H9 (cell line): ENCODE measurements around the gene SPC24. TPM values are rescaled to one million over a fixed set of nuclear protein-coding genes. Genes with fewer than 3 reads are reported as not detected.

Experiments used
- DNase-seq: peaks from one replicate; pipeline ENCODE4 v3.0.0-alpha.2; 2017
- H2AFZ ChIP-seq: one replicate; pipeline ENCODE4 v1.6.1; 2013; ENCODE audit warnings: mild to moderate bottlenecking, low read length, control low read depth, moderate library complexity
- H2AK5ac ChIP-seq: 2 replicates; pipeline ENCODE4 v1.6.1; 2013; ENCODE audit warnings: low read length, control low read depth, mixed read lengths; ENCODE audit not compliant: insufficient read length
- H2BK120ac ChIP-seq: one replicate; pipeline ENCODE4 v1.6.1; 2013; ENCODE audit warnings: low read depth, mild to moderate bottlenecking, low read length, control low read depth, inconsistent platforms; ENCODE audit not compliant: poor library complexity, severe bottlenecking
- H2BK12ac ChIP-seq: 2 replicates; pipeline ENCODE4 v1.6.1; 2013; ENCODE audit warnings: low read length, control low read depth, mixed read lengths, low read depth; ENCODE audit not compliant: insufficient read length
- H2BK15ac ChIP-seq: 2 replicates; pipeline ENCODE4 v1.6.1; 2013; ENCODE audit warnings: low read depth, low read length, control low read depth
- H2BK20ac ChIP-seq: one replicate; pipeline ENCODE4 v1.6.1; 2013; ENCODE audit warnings: low read depth, mild to moderate bottlenecking, low read length, control low read depth, inconsistent platforms; ENCODE audit not compliant: poor library complexity, severe bottlenecking
- H2BK5ac ChIP-seq: 2 replicates; pipeline ENCODE4 v1.6.1; 2013; ENCODE audit warnings: low read length, control low read depth, mixed read lengths; ENCODE audit not compliant: insufficient read length
- H3K14ac ChIP-seq: 2 replicates; pipeline ENCODE4 v1.6.1; 2013; ENCODE audit warnings: low read length, control low read depth; ENCODE audit not compliant: insufficient read depth
- H3K18ac ChIP-seq: 2 replicates; pipeline ENCODE4 v1.6.1; 2013; ENCODE audit warnings: low read depth, mild to moderate bottlenecking, mixed read lengths, low read length, control low read depth; ENCODE audit not compliant: insufficient read length
- H3K23ac ChIP-seq: 2 replicates; pipeline ENCODE4 v1.6.1; 2013; ENCODE audit warnings: low read length, control low read depth, mixed read lengths, low read depth; ENCODE audit not compliant: insufficient read length
- H3K23me2 ChIP-seq: 2 replicates; pipeline ENCODE4 v1.6.1; 2013; ENCODE audit warnings: low read depth, mild to moderate bottlenecking, mixed read lengths, low read length, control low read depth; ENCODE audit not compliant: insufficient read length, poor library complexity, severe bottlenecking
- H3K27ac ChIP-seq: 2 replicates; pipeline ENCODE4 v1.5.1; 2013; ENCODE audit warnings: low read length, control low read depth, mixed read lengths, low read depth; ENCODE audit not compliant: insufficient read length
- H3K27me3 ChIP-seq: 2 replicates; pipeline ENCODE4 v1.6.1; 2013; ENCODE audit warnings: low read length, control low read depth, inconsistent platforms; ENCODE audit not compliant: insufficient read depth
- H3K4ac ChIP-seq: 2 replicates; pipeline ENCODE4 v1.6.1; 2013; ENCODE audit warnings: low read depth, mild to moderate bottlenecking, control low read depth, inconsistent platforms, low read length, moderate library complexity
- H3K4me1 ChIP-seq: 2 replicates; pipeline ENCODE4 v1.6.1; 2013; ENCODE audit warnings: low read length, control low read depth, inconsistent platforms; ENCODE audit not compliant: insufficient read depth
- H3K4me2 ChIP-seq: 2 replicates; pipeline ENCODE4 v1.6.1; 2013; ENCODE audit warnings: low read length, control low read depth, mixed read lengths; ENCODE audit not compliant: insufficient read length, insufficient read depth
- H3K56ac ChIP-seq: 2 replicates; pipeline ENCODE4 v1.6.1; 2013; ENCODE audit warnings: low read depth, mild to moderate bottlenecking, mixed read lengths, low read length, control low read depth; ENCODE audit not compliant: insufficient read length
- H3K79me1 ChIP-seq: 2 replicates; pipeline ENCODE4 v1.6.1; 2013; ENCODE audit warnings: low read depth, mild to moderate bottlenecking, moderate library complexity, low read length, control low read depth, inconsistent platforms; ENCODE audit not compliant: insufficient read depth, poor library complexity, severe bottlenecking
- H3K79me2 ChIP-seq: 2 replicates; pipeline ENCODE4 v1.6.1; 2013; ENCODE audit warnings: low read length, control low read depth, inconsistent platforms; ENCODE audit not compliant: insufficient read depth
- H3K9ac ChIP-seq: 2 replicates; pipeline ENCODE4 v1.6.1; 2013; ENCODE audit warnings: low read length, control low read depth, mixed read lengths; ENCODE audit not compliant: insufficient read length; ENCODE audit errors: extremely low read depth
- H3K9me3 ChIP-seq: one replicate; pipeline ENCODE4 v1.6.1; 2013; ENCODE audit warnings: low read depth, low read length, inconsistent platforms; ENCODE audit not compliant: control insufficient read depth
- H3T11ph ChIP-seq: one replicate; pipeline ENCODE4 v1.6.1; 2013; ENCODE audit warnings: mild to moderate bottlenecking, low read length, control low read depth, inconsistent platforms
- H4K20me1 ChIP-seq: one replicate; pipeline ENCODE4 v1.6.1; 2013; ENCODE audit not compliant: control insufficient read depth, insufficient read length, insufficient read depth
- H4K5ac ChIP-seq: 2 replicates; pipeline ENCODE4 v1.6.1; 2013; ENCODE audit warnings: low read depth, mild to moderate bottlenecking, mixed read lengths, low read length, control low read depth; ENCODE audit not compliant: insufficient read length
- H4K8ac ChIP-seq: replicated peaks from 2 replicates; pipeline ENCODE4 v1.6.1; 2013; ENCODE audit warnings: low read length, control low read depth, mixed read lengths, low read depth; ENCODE audit not compliant: insufficient read length
- H4K91ac ChIP-seq: 2 replicates; pipeline ENCODE4 v1.6.1; 2013; ENCODE audit warnings: low read depth, mild to moderate bottlenecking, moderate library complexity, mixed read lengths, low read length, control low read depth; ENCODE audit not compliant: insufficient read length
- H3K27ac Mint-ChIP-seq, 3 experiments: 2 replicates in 2 of 3; 3 replicates in 1 of 3; pipeline ENCODE4 v1.8.0; 2020 to 2021; ENCODE audit warnings: mixed read lengths in 3 of 3, mild to moderate bottlenecking in 1 of 3, moderate library complexity in 1 of 3
- H3K27me3 Mint-ChIP-seq: 2 replicates; pipeline ENCODE4 v1.8.0; 2021; ENCODE audit warnings: low read depth, mild to moderate bottlenecking, moderate library complexity, mixed read lengths
- H3K36me3 Mint-ChIP-seq, 3 experiments: 2 replicates in 2 of 3; 3 replicates in 1 of 3; pipeline ENCODE4 v1.8.0; 2020 to 2021; ENCODE audit warnings: low read depth in 3 of 3, mixed read lengths in 3 of 3; ENCODE audit not compliant: insufficient read depth in 1 of 3
- H3K4me1 Mint-ChIP-seq, 2 experiments: 2 replicates each; pipeline ENCODE4 v1.8.0; 2020; ENCODE audit warnings: mixed read lengths in 2 of 2
- H3K4me3 Mint-ChIP-seq, 2 experiments: 2 replicates in 1 of 2; 3 replicates in 1 of 2; pipeline ENCODE4 v1.8.0; 2020 to 2021; ENCODE audit warnings: mild to moderate bottlenecking in 2 of 2, mixed read lengths in 2 of 2, moderate library complexity in 1 of 2
- H3K9me3 Mint-ChIP-seq, 2 experiments: 2 replicates in 1 of 2; 3 replicates in 1 of 2; pipeline ENCODE4 v1.8.0; 2020; ENCODE audit warnings: mild to moderate bottlenecking in 2 of 2, mixed read lengths in 2 of 2, moderate library complexity in 1 of 2
- WGBS: extraction: QIAGEN DNeasy Blood & Tissue Kit; methylation state at CpG from one replicate; pipeline ENCODE4 v1.1.7; 2013; ENCODE audit warnings: missing lambda C conversion rate, low lambda C conversion rate, mixed read lengths; ENCODE audit not compliant: insufficient read length; ENCODE audit errors: extremely low coverage; 5-methylcytosine and 5-hydroxymethylcytosine counted together
- total RNA-seq: library from RNA; stranded (reverse); gene quantifications from 2 replicates; pipeline ENCODE4 v1.2.1, GENCODE V29; 2021
- TF ChIP-seq, protein P1 (sequence below): fragments of 200-600 bp; sonication (generic); conservative IDR thresholded peaks from 3 replicates; pipeline ENCODE4 v1.8.0; 2021; ENCODE audit warnings: antibody characterized with exemption, mild to moderate bottlenecking

The SPC24 gene
- total RNA-seq, 1 experiment from 2014 or later, result 51.5 TPM

DNA sequence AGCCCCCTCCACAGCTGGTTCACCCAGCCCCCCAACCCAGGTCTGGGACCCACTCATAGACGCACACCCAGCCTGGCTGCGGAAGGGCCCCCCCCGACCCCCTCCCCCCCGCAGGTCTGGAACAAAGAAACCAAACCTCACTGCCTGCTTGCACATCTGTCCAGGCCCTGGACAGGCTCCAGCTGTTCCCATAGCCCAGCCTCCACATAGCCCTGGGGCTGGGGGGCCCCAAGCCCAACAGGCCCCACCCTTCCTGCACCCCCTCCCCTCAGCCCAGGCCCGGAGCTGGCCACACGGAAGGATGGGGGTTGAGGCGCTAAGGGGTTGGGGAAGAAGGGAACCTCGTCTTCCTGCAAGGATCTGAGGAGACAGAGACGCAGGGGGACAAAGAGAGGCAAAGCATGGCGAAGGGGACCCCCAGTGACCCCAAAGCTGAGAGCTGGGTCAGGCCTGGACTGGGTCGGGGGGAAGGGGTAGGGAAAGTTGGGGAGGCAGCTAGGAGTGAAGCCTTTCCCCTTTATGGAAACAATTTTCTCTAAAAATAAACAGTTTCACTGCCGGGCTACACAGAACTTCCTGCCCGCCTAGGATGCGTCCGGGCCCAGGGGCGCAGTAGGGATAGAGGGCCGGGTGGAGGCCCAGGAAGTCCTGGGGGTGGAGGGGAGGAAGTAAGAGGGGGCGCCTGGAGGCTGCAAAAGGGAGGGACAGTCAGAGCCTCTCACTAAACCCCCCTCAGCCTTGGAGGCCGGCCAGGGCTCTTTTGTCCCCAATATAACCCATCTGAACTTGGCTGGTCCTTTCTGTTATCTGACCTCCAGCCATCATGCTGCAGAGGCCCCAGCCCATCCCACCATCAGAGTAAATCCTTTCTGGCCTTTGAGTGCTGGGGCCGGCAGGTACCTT, 39.3 kb upstream of the SPC24 start:
- no peak for DNase-seq
- Histone ChIP-seq H2BK5ac (no peak overlapping the region), H3K27ac (no peak overlapping the region), H2BK12ac (no peak overlapping the region), H3K56ac (no peak overlapping the region), H3K4ac (no peak overlapping the region), H3K79me1 (no peaks in the 10 kb centered on the region), H4K91ac (no peak overlapping the region), H3K23me2 (peaks cover 4% of the 10 kb centered on the region), H2AFZ (no peak overlapping the region), H3K79me2 (no peaks in the 10 kb centered on the region), H4K5ac (no peak overlapping the region), H3K14ac (no peak overlapping the region; the same call in 1 of the 2 replicates), H3K18ac (no peak overlapping the region), H2BK120ac (no peak overlapping the region), H2AK5ac (no peak overlapping the region), H2BK20ac (no peak overlapping the region), H3K4me2 (no peak overlapping the region), H3T11ph (no peak overlapping the region), H3K27me3 (no peaks in the 10 kb centered on the region), H3K9ac (no peak overlapping the region), H2BK15ac (no peak overlapping the region), H3K4me1 (no peaks in the 10 kb centered on the region; the same call in 1 of the 2 replicates), H4K8ac (no peak overlapping the region), H3K23ac (no peak overlapping the region), H4K20me1 (no peaks in the 10 kb centered on the region), H3K9me3 (no peaks in the 10 kb centered on the region)
- WGBS, result no CpG with 5 or more reads among the region's 20 CpGs
- H3K27ac Mint-ChIP-seq, result no peak overlapping the region
- peaks cover 9 to 33% (median 31%) of the 10 kb centered on the region in 3 experiments; a peak in 6 of 7 replicates for H3K36me3 Mint-ChIP-seq
- H3K9me3 Mint-ChIP-seq, result no peaks in the 10 kb centered on the region
- H3K27me3 Mint-ChIP-seq, result peaks cover 2% of the 10 kb centered on the region; the same call in 1 of the 2 replicates
- H3K4me3 Mint-ChIP-seq, result no peak overlapping the region
- TF ChIP-seq, protein P1, sequence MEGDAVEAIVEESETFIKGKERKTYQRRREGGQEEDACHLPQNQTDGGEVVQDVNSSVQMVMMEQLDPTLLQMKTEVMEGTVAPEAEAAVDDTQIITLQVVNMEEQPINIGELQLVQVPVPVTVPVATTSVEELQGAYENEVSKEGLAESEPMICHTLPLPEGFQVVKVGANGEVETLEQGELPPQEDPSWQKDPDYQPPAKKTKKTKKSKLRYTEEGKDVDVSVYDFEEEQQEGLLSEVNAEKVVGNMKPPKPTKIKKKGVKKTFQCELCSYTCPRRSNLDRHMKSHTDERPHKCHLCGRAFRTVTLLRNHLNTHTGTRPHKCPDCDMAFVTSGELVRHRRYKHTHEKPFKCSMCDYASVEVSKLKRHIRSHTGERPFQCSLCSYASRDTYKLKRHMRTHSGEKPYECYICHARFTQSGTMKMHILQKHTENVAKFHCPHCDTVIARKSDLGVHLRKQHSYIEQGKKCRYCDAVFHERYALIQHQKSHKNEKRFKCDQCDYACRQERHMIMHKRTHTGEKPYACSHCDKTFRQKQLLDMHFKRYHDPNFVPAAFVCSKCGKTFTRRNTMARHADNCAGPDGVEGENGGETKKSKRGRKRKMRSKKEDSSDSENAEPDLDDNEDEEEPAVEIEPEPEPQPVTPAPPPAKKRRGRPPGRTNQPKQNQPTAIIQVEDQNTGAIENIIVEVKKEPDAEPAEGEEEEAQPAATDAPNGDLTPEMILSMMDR, result no peak
- peaks cover 6 to 13% of the 10 kb centered on the region in 2 experiments for H3K4me1 Mint-ChIP-seq
